HepG2 (cell line): ENCODE measurements around the gene ITIH1. TPM values are rescaled to one million over a fixed set of nuclear protein-coding genes. Genes with fewer than 3 reads are reported as not detected.
A peak's percentile ranks its signal among the peaks of the same experiment; 100 is the strongest.

Experiments used
- ADNP ChIP-seq: sonication (generic); formaldehyde crosslinking; IDR thresholded peaks from 2 replicates; pipeline ENCODE4 v1.4.0; 2020; ENCODE audit warnings: missing genetic modification reagents
- AHR ChIP-seq: IDR thresholded peaks from 2 replicates; pipeline ENCODE4 v1.6.1; 2018; ENCODE audit warnings: missing genetic modification reagents, missing compliant biosample characterization
- ATAD3A ChIP-seq: sonication (generic); formaldehyde crosslinking; IDR thresholded peaks from 2 replicates; pipeline ENCODE4 v1.4.0; 2020; ENCODE audit warnings: missing genetic modification reagents
- HCFC1 ChIP-seq: fragments of 150-350 bp; IDR thresholded peaks from 2 replicates; pipeline ENCODE4 v1.6.1; 2014; ENCODE audit warnings: low read depth, low read length
- MBNL3 ChIP-seq: fragments of 250-450 bp; sonication (Bioruptor Pico); conservative IDR thresholded peaks from 2 replicates; pipeline ENCODE4 v1.8.0; 2022; ENCODE audit warnings: mild to moderate bottlenecking, inconsistent platforms
- MTA1 ChIP-seq: sonication (generic); formaldehyde crosslinking; IDR thresholded peaks from 2 replicates; pipeline ENCODE4 v1.4.0; 2020; ENCODE audit warnings: missing genetic modification reagents, mild to moderate bottlenecking, borderline replicate concordance
- NCOR1 ChIP-seq: fragments of 200-600 bp; sonication (generic); IDR thresholded peaks from 2 replicates; pipeline ENCODE4 v1.7.0; 2017; ENCODE audit warnings: antibody characterized with exemption, low read length, borderline replicate concordance
- NFE2L2 ChIP-seq: fragments of 150-350 bp; IDR thresholded peaks from 2 replicates; pipeline ENCODE4 v1.6.1; 2014; ENCODE audit warnings: low read length
- NFIC ChIP-seq: IDR thresholded peaks from 2 replicates; pipeline ENCODE4 v1.6.1; 2012; ENCODE audit warnings: mild to moderate bottlenecking, low read length, inconsistent platforms
- POLR2A ChIP-seq, 2 experiments: IDR thresholded peaks; 2 replicates each; pipeline ENCODE4 v1.6.1; 2011; ENCODE audit warnings: low read depth in 2 of 2, low read length in 2 of 2, mild to moderate bottlenecking in 1 of 2, moderate library complexity in 1 of 2; ENCODE audit not compliant: insufficient read depth in 1 of 2
- SMAD3 ChIP-seq: sonication (generic); formaldehyde crosslinking; IDR thresholded peaks from 2 replicates; pipeline ENCODE4 v1.4.0; 2020; ENCODE audit warnings: missing genetic modification reagents
- WIZ ChIP-seq: sonication (generic); formaldehyde crosslinking; IDR thresholded peaks from 2 replicates; pipeline ENCODE4 v1.5.1; 2020; ENCODE audit warnings: mild to moderate bottlenecking, missing genetic modification reagents
- ZNF530 ChIP-seq: sonication (generic); formaldehyde crosslinking; IDR thresholded peaks from 2 replicates; pipeline ENCODE4 v1.5.0; 2020; ENCODE audit warnings: low read depth, mild to moderate bottlenecking, missing genetic modification reagents
- ZNF556 ChIP-seq: sonication (generic); formaldehyde crosslinking; IDR thresholded peaks from 2 replicates; pipeline ENCODE4 v1.4.0; 2020; ENCODE audit warnings: mild to moderate bottlenecking, missing genetic modification reagents, borderline replicate concordance
- ZNF572 ChIP-seq: sonication (generic); formaldehyde crosslinking; IDR thresholded peaks from 2 replicates; pipeline ENCODE4 v1.5.1; 2020; ENCODE audit warnings: mild to moderate bottlenecking, missing genetic modification reagents
- ZNF589 ChIP-seq: sonication (generic); formaldehyde crosslinking; conservative IDR thresholded peaks from 2 replicates; pipeline ENCODE4 v1.8.0; 2022; ENCODE audit warnings: mild to moderate bottlenecking, moderate library complexity, missing genetic modification reagents
- ZNF713 ChIP-seq: sonication (generic); formaldehyde crosslinking; IDR thresholded peaks from 2 replicates; pipeline ENCODE4 v1.4.0; 2020; ENCODE audit warnings: mild to moderate bottlenecking, missing genetic modification reagents
- ZNF773 ChIP-seq: sonication (generic); formaldehyde crosslinking; IDR thresholded peaks from 2 replicates; pipeline ENCODE4 v1.4.0; 2020; ENCODE audit warnings: missing genetic modification reagents, borderline replicate concordance
- ZSCAN29 ChIP-seq: sonication (generic); formaldehyde crosslinking; conservative IDR thresholded peaks from 2 replicates; pipeline ENCODE4 v1.4.0; 2020; ENCODE audit warnings: mild to moderate bottlenecking, missing genetic modification reagents
- polyA plus RNA-seq, 8 experiments: library from polyadenylated mRNA; depleted of rRNA in 3 of 8; stranded (reverse) in 7 of 8; unstranded in 1 of 8; fragments of >200 nt; fragmentation: Illumina TruSeq in 4 of 8; extraction: Trizol in 4 of 8; gene quantifications; 2 replicates each; pipeline versions ENCODE4 v1.2.1 to v1.2.3, GENCODE V29; 2011 to 2016; ENCODE audit warnings: low read depth in 4 of 8, missing spikeins in 1 of 8, mixed read lengths in 1 of 8; ENCODE audit not compliant: insufficient read depth in 1 of 8
- total RNA-seq, 5 experiments: library from RNA; depleted of rRNA; stranded (reverse); fragments of >200 nt; fragmentation: Illumina TruSeq; extraction: Trizol; gene quantifications; 2 replicates each; pipeline ENCODE4 v1.2.3, GENCODE V29; 2016; ENCODE audit warnings: low read depth in 1 of 5
- TF ChIP-seq, protein P1 (sequence below): sonication (generic); formaldehyde crosslinking; IDR thresholded peaks from 2 replicates; pipeline ENCODE4 v1.8.0; 2022; ENCODE audit warnings: missing genetic modification reagents, mild to moderate bottlenecking, moderate library complexity, borderline replicate concordance
- TF ChIP-seq, protein P2 (sequence below): sonication (generic); formaldehyde crosslinking; IDR thresholded peaks from 2 replicates; pipeline ENCODE4 v1.5.0; 2020; ENCODE audit warnings: missing genetic modification reagents
- TF ChIP-seq, protein P3 (sequence below): IDR thresholded peaks from 2 replicates; pipeline ENCODE4 v1.6.1; 2018; ENCODE audit warnings: missing genetic modification reagents
- TF ChIP-seq, protein P4 (sequence below): sonication (generic); formaldehyde crosslinking; IDR thresholded peaks from 2 replicates; pipeline ENCODE4 v1.8.1; 2023; ENCODE audit warnings: mild to moderate bottlenecking, missing genetic modification reagents

ITIH1 gene
- total and polyA plus RNA-seq, 2 of the 13 experiments (the other 11 are each of a cell fraction or from before 2014, with no cell fraction given), result 12.3 to 19.6 TPM

DNA sequence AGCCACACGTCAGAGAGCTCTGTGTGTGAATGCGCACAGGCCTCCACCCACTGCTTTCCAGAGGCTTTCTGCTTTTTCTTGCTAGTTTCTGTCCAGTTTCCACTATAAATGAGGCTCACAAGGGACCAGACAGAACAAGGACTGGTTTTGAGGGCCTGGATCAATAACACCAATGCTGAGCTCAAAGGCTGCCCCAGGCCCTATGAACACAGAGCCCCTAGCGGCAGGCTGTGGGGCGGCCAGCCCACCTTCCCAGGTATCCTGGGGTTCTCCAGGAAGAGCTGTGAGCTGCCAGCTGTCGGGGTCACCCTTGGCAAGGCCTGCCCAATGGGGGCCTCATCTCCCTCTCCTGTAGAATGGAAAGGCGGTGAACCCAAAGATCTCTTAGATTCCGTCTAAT, 15.0 kb downstream of the ITIH1 start (continued):
- TF ChIP-seq ZNF589 (no peak), SMAD3 (CRISPR knock-in tag) (no peak), ZNF773 (CRISPR knock-in tag) (no peak), ZNF713 (no peak), MBNL3 (no peak), AHR (CRISPR knock-in tag) (no peak), POLR2A (IDR thresholded peaks at IDR 0.05; ENCODE audit: insufficient read depth in 1 of 2, low read depth in 2 of 2, low read length in 2 of 2) (no peak), ZSCAN29 (CRISPR knock-in tag) (no peak), NFE2L2 (no peak), NFIC (no peak), ZNF530 (CRISPR knock-in tag) (no peak), ADNP (CRISPR knock-in tag) (no peak), ATAD3A (CRISPR knock-in tag) (no peak), NCOR1 (no peak), MTA1 (CRISPR knock-in tag) (peak; percentile 33; the same call in 1 of the 2 replicates), ZNF556 (CRISPR knock-in tag) (no peak; the same call in 1 of the 2 replicates), WIZ (CRISPR knock-in tag) (no peak), ZNF572 (no peak), HCFC1 (no peak)
- TF ChIP-seq, protein P1, sequence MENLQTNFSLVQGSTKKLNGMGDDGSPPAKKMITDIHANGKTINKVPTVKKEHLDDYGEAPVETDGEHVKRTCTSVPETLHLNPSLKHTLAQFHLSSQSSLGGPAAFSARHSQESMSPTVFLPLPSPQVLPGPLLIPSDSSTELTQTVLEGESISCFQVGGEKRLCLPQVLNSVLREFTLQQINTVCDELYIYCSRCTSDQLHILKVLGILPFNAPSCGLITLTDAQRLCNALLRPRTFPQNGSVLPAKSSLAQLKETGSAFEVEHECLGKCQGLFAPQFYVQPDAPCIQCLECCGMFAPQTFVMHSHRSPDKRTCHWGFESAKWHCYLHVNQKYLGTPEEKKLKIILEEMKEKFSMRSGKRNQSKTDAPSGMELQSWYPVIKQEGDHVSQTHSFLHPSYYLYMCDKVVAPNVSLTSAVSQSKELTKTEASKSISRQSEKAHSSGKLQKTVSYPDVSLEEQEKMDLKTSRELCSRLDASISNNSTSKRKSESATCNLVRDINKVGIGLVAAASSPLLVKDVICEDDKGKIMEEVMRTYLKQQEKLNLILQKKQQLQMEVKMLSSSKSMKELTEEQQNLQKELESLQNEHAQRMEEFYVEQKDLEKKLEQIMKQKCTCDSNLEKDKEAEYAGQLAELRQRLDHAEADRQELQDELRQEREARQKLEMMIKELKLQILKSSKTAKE (CRISPR knock-in tag), result no peak
- TF ChIP-seq, protein P2, sequence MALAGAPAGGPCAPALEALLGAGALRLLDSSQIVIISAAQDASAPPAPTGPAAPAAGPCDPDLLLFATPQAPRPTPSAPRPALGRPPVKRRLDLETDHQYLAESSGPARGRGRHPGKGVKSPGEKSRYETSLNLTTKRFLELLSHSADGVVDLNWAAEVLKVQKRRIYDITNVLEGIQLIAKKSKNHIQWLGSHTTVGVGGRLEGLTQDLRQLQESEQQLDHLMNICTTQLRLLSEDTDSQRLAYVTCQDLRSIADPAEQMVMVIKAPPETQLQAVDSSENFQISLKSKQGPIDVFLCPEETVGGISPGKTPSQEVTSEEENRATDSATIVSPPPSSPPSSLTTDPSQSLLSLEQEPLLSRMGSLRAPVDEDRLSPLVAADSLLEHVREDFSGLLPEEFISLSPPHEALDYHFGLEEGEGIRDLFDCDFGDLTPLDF (CRISPR knock-in tag), result no peak
- TF ChIP-seq, protein P3, sequence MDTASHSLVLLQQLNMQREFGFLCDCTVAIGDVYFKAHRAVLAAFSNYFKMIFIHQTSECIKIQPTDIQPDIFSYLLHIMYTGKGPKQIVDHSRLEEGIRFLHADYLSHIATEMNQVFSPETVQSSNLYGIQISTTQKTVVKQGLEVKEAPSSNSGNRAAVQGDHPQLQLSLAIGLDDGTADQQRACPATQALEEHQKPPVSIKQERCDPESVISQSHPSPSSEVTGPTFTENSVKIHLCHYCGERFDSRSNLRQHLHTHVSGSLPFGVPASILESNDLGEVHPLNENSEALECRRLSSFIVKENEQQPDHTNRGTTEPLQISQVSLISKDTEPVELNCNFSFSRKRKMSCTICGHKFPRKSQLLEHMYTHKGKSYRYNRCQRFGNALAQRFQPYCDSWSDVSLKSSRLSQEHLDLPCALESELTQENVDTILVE (CRISPR knock-in tag), result no peak
- TF ChIP-seq, protein P4, sequence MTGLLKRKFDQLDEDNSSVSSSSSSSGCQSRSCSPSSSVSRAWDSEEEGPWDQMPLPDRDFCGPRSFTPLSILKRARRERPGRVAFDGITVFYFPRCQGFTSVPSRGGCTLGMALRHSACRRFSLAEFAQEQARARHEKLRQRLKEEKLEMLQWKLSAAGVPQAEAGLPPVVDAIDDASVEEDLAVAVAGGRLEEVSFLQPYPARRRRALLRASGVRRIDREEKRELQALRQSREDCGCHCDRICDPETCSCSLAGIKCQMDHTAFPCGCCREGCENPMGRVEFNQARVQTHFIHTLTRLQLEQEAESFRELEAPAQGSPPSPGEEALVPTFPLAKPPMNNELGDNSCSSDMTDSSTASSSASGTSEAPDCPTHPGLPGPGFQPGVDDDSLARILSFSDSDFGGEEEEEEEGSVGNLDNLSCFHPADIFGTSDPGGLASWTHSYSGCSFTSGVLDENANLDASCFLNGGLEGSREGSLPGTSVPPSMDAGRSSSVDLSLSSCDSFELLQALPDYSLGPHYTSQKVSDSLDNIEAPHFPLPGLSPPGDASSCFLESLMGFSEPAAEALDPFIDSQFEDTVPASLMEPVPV (CRISPR knock-in tag), result peak; percentile 26; the same call in 1 of the 2 replicates
